GM12878 (cell line): ENCODE measurements around the gene PSAPL1. TPM values are rescaled to one million over a fixed set of nuclear protein-coding genes. Genes with fewer than 3 reads are reported as not detected.

Experiments used
- ATAC-seq: fragments of 200-7000 bp; cut with Tn5 transposase; 3 replicates; pipeline ENCODE4 v1.9.1; 2020; ENCODE audit warnings: mild to moderate bottlenecking, moderate library complexity
- BruUV-seq: library from RNA; stranded (reverse); fragments of 400-500 nt; replicated peaks from 2 replicates; lab custom pipeline; 2021; lab: Mats Ljungman, UMichigan
- CTCF ChIA-PET: fragments of 300-600 bp; sonication (Branson Sonifier 250); formaldehyde crosslinking; extraction: SDS; loops from one replicate; lab custom pipeline; 2021; ENCODE audit warnings: inconsistent platforms; lab: Yijun Ruan, JAX
- POLR2A ChIA-PET: fragments of 350-600 bp; formaldehyde crosslinking; extraction: SDS; loops from one replicate; lab custom pipeline; 2021; ENCODE audit warnings: inconsistent platforms; lab: Charles Lee
- RAD21 ChIA-PET: fragments of 300-600 bp; sonication (Branson Sonifier 250); formaldehyde crosslinking; loops from one replicate; lab custom pipeline; 2023; ENCODE audit warnings: antibody characterized with exemption; ENCODE audit not compliant: unreplicated experiment; lab: Charles Lee
- SMC1A ChIA-PET: fragments of 300-600 bp; sonication (Branson Sonifier 250); formaldehyde crosslinking; loops from one replicate; lab custom pipeline; 2023; ENCODE audit not compliant: unreplicated experiment, uncharacterized antibody; lab: Charles Lee
- DNase-seq: peaks from one replicate; pipeline ENCODE4 v3.0.0-alpha.2; 2011; ENCODE audit warnings: low read depth, low spot score
- FAIRE-seq: peaks from 3 replicates; lab custom pipeline; 2011; peaks lifted over from hg19 to GRCh38; lab: Jason Lieb, UNC
- H2AFZ ChIP-seq: 2 replicates; pipeline ENCODE4 v1.6.0; 2011; ENCODE audit warnings: low read depth, low read length, control low read depth; ENCODE audit not compliant: control insufficient read depth
- H3K27ac ChIP-seq: 2 replicates; pipeline ENCODE4 v1.5.1; 2011; ENCODE audit warnings: control low read depth; ENCODE audit not compliant: control insufficient read depth, insufficient read depth
- H3K27me3 ChIP-seq, 2 experiments: replicated peaks in 1 of 2; 2 replicates each; pipeline versions ENCODE4 v1.6.0 to v1.6.1; 2011; ENCODE audit warnings: low read length in 1 of 2; ENCODE audit not compliant: control insufficient read depth in 2 of 2, insufficient read depth in 2 of 2
- H3K36me3 ChIP-seq, 2 experiments: 2 replicates each; pipeline ENCODE4 v1.5.1; 2011; ENCODE audit warnings: low read length in 1 of 2; ENCODE audit not compliant: control insufficient read depth in 2 of 2, insufficient read depth in 2 of 2
- H3K4me1 ChIP-seq: 2 replicates; pipeline ENCODE4 v1.6.1; 2011; ENCODE audit warnings: mild to moderate bottlenecking, low read length, moderate library complexity, mixed read lengths; ENCODE audit not compliant: control insufficient read depth, insufficient read depth
- H3K4me2 ChIP-seq: 2 replicates; pipeline ENCODE4 v1.6.0; 2011; ENCODE audit warnings: control low read depth; ENCODE audit not compliant: control insufficient read depth, insufficient read depth
- H3K4me3 ChIP-seq: fragments of 200-600 bp; sonication (generic); 2 replicates; pipeline ENCODE4 v1.5.1; 2016
- H3K79me2 ChIP-seq: 2 replicates; pipeline ENCODE4 v1.6.0; 2011; ENCODE audit warnings: low read length; ENCODE audit not compliant: control insufficient read depth, insufficient read depth
- H3K9ac ChIP-seq: 2 replicates; pipeline ENCODE4 v1.8.0; 2011; ENCODE audit warnings: low read length, control low read depth, mixed read lengths; ENCODE audit not compliant: control insufficient read depth, insufficient read depth
- H3K9me3 ChIP-seq: replicated peaks from 3 replicates; pipeline ENCODE4 v1.5.1; 2011; ENCODE audit warnings: mild to moderate bottlenecking, low read length; ENCODE audit not compliant: control insufficient read depth, insufficient read depth
- H4K20me1 ChIP-seq: 2 replicates; pipeline ENCODE4 v1.6.0; 2011; ENCODE audit not compliant: control insufficient read depth, insufficient read depth
- BACH1 ChIP-seq: fragments of 450-650 bp; IDR thresholded peaks from 2 replicates; pipeline ENCODE4 v1.6.1; 2017; ENCODE audit warnings: mild to moderate bottlenecking, borderline replicate concordance
- EGR1 ChIP-seq, 2 experiments: IDR thresholded peaks; 1 replicate in 1 of 2; 2 replicates in 1 of 2; pipeline ENCODE4 v1.6.1; 2011 to 2012; ENCODE audit warnings: low read depth in 2 of 2, low read length in 2 of 2, borderline replicate concordance in 1 of 2, mild to moderate bottlenecking in 1 of 2, moderate library complexity in 1 of 2
- ETV6 ChIP-seq, 2 experiments: fragments of 450-650 bp in 1 of 2; IDR thresholded peaks in 1 of 2; conservative IDR thresholded peaks in 1 of 2; 2 replicates each; pipeline ENCODE4 v1.6.1; 2014; ENCODE audit warnings: antibody characterized with exemption in 1 of 2, borderline replicate concordance in 1 of 2, low read depth in 1 of 2, mild to moderate bottlenecking in 1 of 2, moderate library complexity in 1 of 2
- GATAD2B ChIP-seq: fragments of 450-650 bp; conservative IDR thresholded peaks from 2 replicates; pipeline ENCODE4 v1.6.1; 2017; ENCODE audit warnings: low read depth, mild to moderate bottlenecking, moderate library complexity
- IKZF1 ChIP-seq: fragments of 450-650 bp; conservative IDR thresholded peaks from 2 replicates; pipeline ENCODE4 v1.6.1; 2017; ENCODE audit warnings: antibody characterized with exemption, mild to moderate bottlenecking
- MYC ChIP-seq: IDR thresholded peaks from 2 replicates; pipeline ENCODE4 v1.6.1; 2011; ENCODE audit warnings: mild to moderate bottlenecking, low read length, moderate library complexity, inconsistent platforms; ENCODE audit not compliant: insufficient read depth, insufficient replicate concordance, insufficient read length, severe bottlenecking
- NFYA ChIP-seq: IDR thresholded peaks from 2 replicates; pipeline ENCODE4 v1.6.1; 2011; ENCODE audit warnings: low read depth, mild to moderate bottlenecking, low read length, improper control_type of control experiment, borderline replicate concordance
- SUZ12 ChIP-seq: fragments of 200-600 bp; sonication (generic); IDR thresholded peaks from one replicate; pipeline ENCODE4 v1.6.1; 2018; ENCODE audit warnings: antibody characterized with exemption, mild to moderate bottlenecking; ENCODE audit not compliant: unreplicated experiment
- ZNF384 ChIP-seq: IDR thresholded peaks from 2 replicates; pipeline ENCODE4 v1.6.1; 2012; ENCODE audit warnings: low read depth, mild to moderate bottlenecking, low read length, improper control_type of control experiment, borderline replicate concordance
- WGBS: methylation state at CpG from one replicate; pipeline ENCODE4 v1.1.6; 2016; ENCODE audit warnings: low lambda C conversion rate; ENCODE audit not compliant: insufficient replicate concordance, insufficient coverage; ENCODE audit errors: missing lambda C conversion rate; 5-methylcytosine and 5-hydroxymethylcytosine counted together
- in situ Hi-C: fragments of 300-500 bp; cut with MboI; formaldehyde crosslinking; loops from 9 replicates; pipeline ENCODE4 v1.14.3; 2018; ENCODE audit warnings: mixed read lengths
- intact Hi-C: fragments of 100-400 bp; cut with micrococcal nuclease; formaldehyde crosslinking; loops from one replicate; pipeline ENCODE4 v1.14.2; 2022; ENCODE audit not compliant: unreplicated experiment
- polyA plus RNA-seq, 11 experiments: library from polyadenylated mRNA; depleted of rRNA in 4 of 11; unstranded in 6 of 11; stranded (reverse) in 5 of 11; fragments of >200 nt; fragmentation: Nextera tagmentation in 4 of 11; fragmentation: Illumina TruSeq in 1 of 11; extraction: Ambion mirVana in 4 of 11; extraction: Trizol in 1 of 11; gene quantifications; 1 replicate in 1 of 11; 2 replicates in 10 of 11; pipeline versions ENCODE4 v1.2.1 to v1.2.3, GENCODE V29; 2011 to 2016; ENCODE audit warnings: inconsistent platforms in 2 of 11, missing spikeins in 2 of 11, low read depth in 1 of 11
- total RNA-seq, 4 experiments: library from RNA; depleted of rRNA in 3 of 4; stranded (reverse); fragments of >200 nt in 3 of 4; fragmentation: Illumina TruSeq in 1 of 4; extraction: Trizol in 1 of 4; gene quantifications; 2 replicates each; pipeline versions ENCODE4 v1.2.1 to v1.2.3, GENCODE V29; 2013 to 2021
- TF ChIP-seq, protein P1 (sequence below): IDR thresholded peaks from 2 replicates; pipeline ENCODE4 v1.6.1; 2011; ENCODE audit warnings: borderline replicate concordance, low read depth, mild to moderate bottlenecking, moderate library complexity, low read length; ENCODE audit not compliant: insufficient read depth, poor library complexity, severe bottlenecking

Gene PSAPL1
- total and polyA plus RNA-seq, 10 of the 15 experiments (the other 5 are each of a cell fraction or from before 2014, with no cell fraction given): not detected

DNA sequence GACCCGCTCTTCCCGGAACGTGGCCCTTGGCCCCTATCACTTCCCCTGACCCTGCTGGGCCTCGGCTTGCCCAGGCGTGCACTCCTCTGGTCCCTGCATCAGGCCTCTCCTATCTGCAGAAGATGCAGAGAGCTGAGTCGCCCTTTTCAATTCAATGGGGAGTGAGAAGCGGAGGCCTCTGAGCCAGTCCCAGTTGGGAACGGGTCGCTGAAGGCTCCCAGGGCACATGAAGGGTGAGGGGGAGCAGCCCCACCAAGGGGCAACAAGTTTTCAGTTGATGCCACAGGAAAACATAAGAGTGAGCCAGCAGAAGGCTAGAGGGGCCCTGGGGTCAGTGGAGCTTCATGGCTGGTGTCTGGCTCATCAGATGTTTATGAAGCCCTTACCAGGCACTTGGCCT, 17.1 kb downstream of the PSAPL1 start:
- H4K20me1 ChIP-seq: no peaks in the 10 kb centered on the region
- H3K27ac ChIP-seq: no peak overlapping the region
- no peak for FAIRE-seq
- H3K27me3 ChIP-seq: no peaks in the 10 kb centered on the region
- H3K9me3 ChIP-seq: no peaks in the 10 kb centered on the region
- H3K4me1 ChIP-seq: no peaks in the 10 kb centered on the region
- no peak for ATAC-seq
- CTCF ChIA-PET: interaction anchor here (0.5 kb wide), 1 partner anchor 266 kb away, joined by 3 read pairs; no protein-coding TSS in a partner anchor
- no peak overlapping the region for H3K4me3 ChIP-seq
- no peaks in the 10 kb centered on the region for H3K36me3 ChIP-seq
- BruUV-seq: no TSS peak
- WGBS: 36% methylated on average over 9 of the region's 9 CpGs
- H3K79me2 ChIP-seq: no peaks in the 10 kb centered on the region
- H3K9ac ChIP-seq: no peak overlapping the region
- no peak for DNase-seq
- no peak for TF ChIP-seq EGR1 (IDR thresholded peaks at IDR 0.05; ENCODE audit: borderline replicate concordance in 1 of 2, low read depth in 2 of 2, low read length in 2 of 2)
- TF ChIP-seq IKZF1: no peak
- no peak for TF ChIP-seq SUZ12
- TF ChIP-seq MYC: no peak
- TF ChIP-seq, protein P1, sequence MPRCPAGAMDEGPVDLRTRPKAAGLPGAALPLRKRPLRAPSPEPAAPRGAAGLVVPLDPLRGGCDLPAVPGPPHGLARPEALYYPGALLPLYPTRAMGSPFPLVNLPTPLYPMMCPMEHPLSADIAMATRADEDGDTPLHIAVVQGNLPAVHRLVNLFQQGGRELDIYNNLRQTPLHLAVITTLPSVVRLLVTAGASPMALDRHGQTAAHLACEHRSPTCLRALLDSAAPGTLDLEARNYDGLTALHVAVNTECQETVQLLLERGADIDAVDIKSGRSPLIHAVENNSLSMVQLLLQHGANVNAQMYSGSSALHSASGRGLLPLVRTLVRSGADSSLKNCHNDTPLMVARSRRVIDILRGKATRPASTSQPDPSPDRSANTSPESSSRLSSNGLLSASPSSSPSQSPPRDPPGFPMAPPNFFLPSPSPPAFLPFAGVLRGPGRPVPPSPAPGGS: no peak
- no peak for TF ChIP-seq GATAD2B
- TF ChIP-seq ZNF384: no peak
- no peak for TF ChIP-seq BACH1
- no peak for TF ChIP-seq ETV6 (conservative IDR thresholded peaks at IDR 0.05 in 1 of 2, IDR thresholded peaks at IDR 0.05 in 1 of 2; ENCODE audit: borderline replicate concordance in 1 of 2, low read depth in 1 of 2)
- no peak for TF ChIP-seq NFYA
- no peak overlapping the region for H3K4me2 ChIP-seq
- H2AFZ ChIP-seq: no peak overlapping the region
- POLR2A ChIA-PET: no interaction called here
- SMC1A ChIA-PET: no interaction called here
- in situ Hi-C loops (no loop called here), intact Hi-C loops (no loop called here)
- RAD21 ChIA-PET: no interaction called here
